NCI-H510A treated with DMSO at 0.1 percent for 48 hours (cell line): ENCODE data around the gene YY1.
"Not testable (repeated sequence)": the region's sequence is repeated elsewhere in the genome, so short reads cannot be mapped to it uniquely, and the experiment has no call there.

ENCODE experiments used
- DNase-seq: peaks from one replicate; lab custom pipeline; 2025; lab: John Stamatoyannopoulos, UW

The YY1 gene

DNA sequence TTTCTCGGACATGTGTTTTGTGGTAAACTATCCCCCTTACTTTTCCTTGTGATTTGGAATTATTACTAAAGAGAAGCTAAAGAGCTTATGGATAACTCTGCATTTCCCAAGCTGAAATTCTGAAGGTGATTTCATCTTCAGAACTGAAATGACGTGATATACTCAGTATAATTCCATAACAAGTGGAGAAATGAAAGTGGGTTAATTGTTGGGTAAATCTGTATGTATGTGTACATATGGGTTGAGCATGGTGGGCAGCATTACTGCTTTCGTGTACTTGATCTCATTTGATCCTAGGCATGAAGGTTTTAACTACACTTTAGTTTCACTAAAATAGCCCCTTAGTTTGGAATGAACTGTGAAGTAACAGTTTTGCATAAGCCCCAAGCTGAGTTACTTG, 4.1 kb downstream of the YY1 start:
- DNase-seq = no peak

GRCh38 chr14:100246809-100247428, 8.0 kb downstream of the YY1 start:
- peak; percentile 83 for DNase-seq

DNA sequence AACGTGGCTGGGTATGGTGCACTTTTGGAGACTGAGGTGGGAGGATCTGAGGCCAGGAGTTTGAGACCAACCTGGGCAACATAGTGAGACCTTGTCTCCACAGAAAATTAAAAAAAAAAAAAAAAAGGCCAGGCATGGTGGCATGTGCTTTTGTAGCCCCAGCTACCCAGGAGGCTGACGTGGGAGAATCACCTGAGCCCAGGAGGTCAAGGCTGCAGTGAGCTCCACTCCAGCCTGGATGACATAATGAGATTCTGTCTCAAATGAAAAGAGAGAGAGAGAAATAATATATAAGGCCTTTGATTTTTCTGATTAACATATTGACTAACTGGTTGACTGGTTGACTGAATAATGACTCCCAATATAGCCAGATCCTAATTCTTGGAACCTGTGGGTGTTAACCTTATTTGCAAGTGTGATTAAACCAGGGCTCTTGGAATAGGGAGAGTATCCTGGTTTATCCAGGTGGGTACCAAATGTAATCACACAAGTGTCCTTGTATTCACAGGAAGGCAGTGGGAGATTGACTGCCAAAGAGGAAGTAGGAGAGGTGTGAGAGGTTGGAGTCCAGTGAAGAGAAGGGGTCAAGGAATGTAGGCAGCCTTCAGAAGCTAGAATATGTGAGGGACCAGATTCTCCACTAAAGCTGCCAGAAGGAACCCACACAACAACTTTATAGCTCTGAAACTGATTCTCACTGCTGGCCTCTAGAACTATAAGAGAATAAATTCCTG, 12.0 kb downstream of the YY1 start:
- no peak for DNase-seq

DNA sequence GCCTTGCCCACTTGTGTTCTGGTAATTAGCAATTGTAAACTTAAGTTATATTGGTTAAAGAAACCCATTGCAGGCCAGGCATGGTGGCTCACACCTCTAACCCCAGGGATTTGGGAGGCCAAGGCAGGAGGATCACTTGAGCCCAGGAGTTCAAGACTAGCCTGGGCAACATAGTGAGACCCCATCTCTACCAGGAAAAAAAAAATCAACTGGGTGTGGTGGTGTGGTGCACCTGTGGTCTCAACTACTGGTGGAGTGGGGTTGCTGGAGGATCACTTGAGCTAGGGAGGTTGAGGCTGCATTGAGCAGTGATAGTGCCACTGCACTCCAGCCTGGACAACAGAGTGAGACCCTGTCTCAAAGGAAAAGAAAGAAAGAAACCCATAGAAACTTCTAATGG, 13.7 kb downstream of the YY1 start:
- no peak for DNase-seq

- no peak for DNase-seq
These were observed 17.5 kb downstream of the YY1 start for GRCh38 chr14:100256339-100256895.

DNA sequence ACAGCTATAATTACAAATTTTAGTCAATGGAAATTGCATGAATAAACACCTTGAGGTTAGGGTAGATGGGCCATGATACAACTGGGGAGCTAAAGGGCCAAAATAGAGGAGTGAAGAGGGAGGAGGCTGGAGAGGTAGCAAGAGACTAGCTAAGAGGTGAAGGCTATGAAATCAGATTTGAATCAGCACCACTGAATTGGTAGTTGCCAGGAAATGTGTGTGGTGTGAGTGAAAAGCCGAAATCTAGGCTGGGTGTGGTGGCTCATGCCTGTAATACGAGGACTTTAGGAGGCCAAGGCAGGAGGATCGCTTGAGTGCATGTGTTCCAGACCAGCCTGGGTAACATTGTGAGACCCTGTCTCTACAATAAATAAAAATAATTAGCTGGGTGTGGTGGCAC, 22.7 kb downstream of the YY1 start:
- no peak for DNase-seq

- DNase-seq = no peak
These were observed 23.6 kb downstream of the YY1 start for GRCh38 chr14:100262545-100262944.

- DNase-seq = no peak
These were observed 24.2 kb downstream of the YY1 start for GRCh38 chr14:100263141-100263540.

DNA sequence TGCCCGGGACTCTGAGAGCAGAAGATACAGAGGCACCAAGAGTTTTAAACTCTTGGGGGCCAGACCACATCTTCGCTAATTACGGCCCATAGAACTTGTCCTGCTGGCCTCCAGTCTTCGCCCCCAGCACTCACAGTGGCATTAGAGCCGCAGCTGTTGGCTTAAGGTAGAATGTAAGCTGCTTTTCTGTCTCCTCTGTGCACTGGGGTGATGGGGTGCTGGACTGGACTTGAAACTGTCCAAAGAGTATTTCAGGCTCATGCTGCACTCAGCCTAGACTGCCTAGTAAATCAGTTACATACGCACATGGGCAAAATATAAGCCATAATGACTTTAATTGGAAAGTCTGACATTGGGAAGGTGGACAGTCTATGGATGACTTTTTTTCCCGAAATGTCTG, 29.0 kb downstream of the YY1 start:
- DNase-seq = no peak

GRCh38 chr14:100268591-100269207, 29.8 kb downstream of the YY1 start:
- no peak for DNase-seq

- peak; percentile 9 for DNase-seq
These were observed 32.4 kb downstream of the YY1 start for GRCh38 chr14:100271247-100271939.

DNA sequence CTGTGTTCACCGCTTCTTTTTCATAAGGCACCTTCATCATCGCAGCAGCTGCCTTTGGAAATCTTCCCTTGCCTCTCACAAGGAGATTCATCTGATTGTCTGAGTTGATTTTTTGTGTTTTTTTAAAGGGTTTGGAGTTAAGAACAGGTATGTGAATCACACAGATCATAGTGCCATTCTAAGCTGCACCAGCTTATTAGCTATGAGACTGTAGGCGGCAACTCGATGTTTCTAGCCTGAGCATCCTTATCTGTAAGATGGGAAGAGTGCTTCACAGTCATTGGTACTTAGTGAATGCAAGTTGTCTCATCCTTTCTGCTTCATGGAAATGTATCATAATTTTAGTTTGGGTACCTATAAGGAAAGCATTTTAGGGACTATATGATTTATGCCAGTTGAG, 35.3 kb downstream of the YY1 start:
- no peak for DNase-seq

DNA sequence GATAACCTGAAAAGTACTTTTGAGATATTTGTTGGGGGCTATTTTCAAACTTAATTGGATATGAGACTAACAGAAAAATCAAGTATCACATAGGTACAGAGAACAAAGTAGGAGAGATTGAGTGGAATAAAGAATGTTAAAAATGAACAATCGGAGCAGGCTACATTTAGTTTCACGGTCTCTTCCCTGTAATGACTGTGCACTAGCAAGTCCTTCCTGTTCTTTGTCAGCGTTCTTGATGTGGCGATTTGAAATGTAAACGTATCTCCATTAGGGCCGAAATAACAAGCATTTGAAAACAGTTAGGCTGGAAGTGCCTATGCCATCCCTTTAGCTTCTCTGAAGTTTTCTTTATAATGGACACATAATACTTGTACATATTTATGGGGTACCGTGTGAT, 36.3 kb downstream of the YY1 start:
- DNase-seq = no peak

GRCh38 chr14:100278702-100279101, 39.8 kb downstream of the YY1 start:
- DNase-seq = peak; percentile 77

DNA sequence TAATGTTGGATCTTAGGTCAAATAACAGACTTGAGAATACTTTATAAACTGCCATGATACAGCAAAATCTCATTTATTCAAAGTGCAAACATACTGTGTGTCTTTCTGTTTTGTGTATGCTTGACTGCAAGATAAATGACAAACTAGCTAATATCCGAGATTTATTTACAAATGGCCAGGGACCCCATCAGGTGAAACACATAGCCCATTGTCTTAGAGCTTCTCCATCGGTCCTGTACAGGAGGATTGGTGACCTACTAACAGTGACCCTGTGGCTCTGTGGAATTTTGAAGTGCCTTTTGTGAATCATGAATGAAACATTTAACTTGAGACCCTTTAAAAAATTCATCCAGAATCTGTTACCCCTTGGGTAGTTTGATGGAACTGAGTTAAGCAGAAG, 40.2 kb downstream of the YY1 start:
- no peak for DNase-seq

DNA sequence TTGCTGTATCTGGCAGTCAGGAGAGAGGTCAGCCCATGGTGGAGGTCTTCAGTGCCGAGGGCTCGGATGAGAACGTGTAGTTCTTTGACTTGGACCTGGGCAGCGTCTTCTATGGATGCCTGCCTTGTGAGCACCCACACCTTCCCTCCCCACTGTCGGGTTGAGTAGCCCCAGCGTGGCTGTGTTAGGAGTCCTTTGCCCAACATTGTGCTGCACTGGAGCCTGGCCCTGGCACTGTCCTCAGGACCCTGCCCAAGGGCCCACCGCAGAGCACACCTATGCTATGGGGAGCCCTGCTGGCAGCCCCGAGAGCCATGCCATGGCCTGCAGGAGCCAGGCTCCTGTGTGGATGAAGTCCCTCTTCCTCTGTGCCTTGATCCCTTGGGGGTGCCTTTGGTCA, 40.6 kb downstream of the YY1 start:
- no peak for DNase-seq

GRCh38 chr14:100281286-100282082, 42.5 kb downstream of the YY1 start:
- no peak for DNase-seq

- no peak for DNase-seq
These were observed 43.1 kb downstream of the YY1 start for GRCh38 chr14:100282083-100282350.

DNA sequence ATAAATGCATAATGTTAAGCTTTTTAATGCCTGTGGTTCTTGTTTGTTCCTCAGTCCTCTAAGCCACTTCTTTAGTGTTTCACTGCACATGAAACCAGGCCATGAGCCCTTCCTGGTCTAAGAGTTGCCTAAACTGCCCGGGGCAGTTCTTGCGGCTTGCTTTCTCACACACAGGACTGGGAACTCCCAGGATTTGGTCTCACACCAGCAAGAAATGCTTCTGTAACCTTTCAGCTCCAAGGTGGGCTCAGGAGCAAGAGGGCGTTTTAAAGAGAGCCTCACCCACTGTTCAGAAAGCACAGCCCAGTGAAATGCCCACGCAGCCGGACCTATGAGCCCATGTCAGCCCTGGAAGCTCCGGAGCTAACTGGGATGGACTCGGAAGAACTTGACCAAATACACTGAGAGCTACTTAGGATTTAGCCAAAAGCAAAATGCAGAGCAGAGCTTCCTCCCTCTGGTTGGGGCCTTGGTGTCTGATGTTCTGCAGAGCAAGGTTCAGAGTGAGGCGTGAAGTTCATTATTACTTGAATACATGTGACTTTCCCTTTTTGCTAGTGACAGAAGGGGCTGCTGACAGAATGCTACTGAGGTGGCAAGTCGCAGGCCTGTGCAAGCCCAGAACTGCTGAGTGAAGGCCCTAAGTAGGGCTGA, 43.9 kb downstream of the YY1 start:
- DNase-seq = no peak

- not testable (repeated sequence) for DNase-seq
These were observed 44.5 kb downstream of the YY1 start for GRCh38 chr14:100283436-100283835.
